Psoas muscle (tissue), 8 donors: ENCODE measurements around the gene CERS6. TPM values are rescaled to one million over a fixed set of nuclear protein-coding genes. Genes with fewer than 3 reads are reported as not detected.

Experiments used
- ATAC-seq, 4 donors: fragments of 200-7000 bp; cut with Tn5 transposase; one replicate each; pipeline ENCODE4 v1.9.1; 2020; ENCODE audit warnings: moderate library complexity in 3 of 4, mild to moderate bottlenecking in 2 of 4
- DNase-seq, 2 donors: peaks; one replicate each; pipeline ENCODE4 v3.0.0-alpha.2; 2020
- H3K27ac ChIP-seq: fragments of 200-600 bp; one replicate; pipeline ENCODE4 v1.8.0; 2022
- H3K27me3 ChIP-seq, 3 donors: fragments of 200-600 bp in 1 of 3; one replicate each; pipeline versions ENCODE4 v1.6.1 to v1.8.0; 2013 to 2022; ENCODE audit warnings: low read length in 2 of 3, mild to moderate bottlenecking in 2 of 3, moderate library complexity in 1 of 3; ENCODE audit not compliant: insufficient read depth in 3 of 3
- H3K36me3 ChIP-seq, 2 donors: fragments of 200-600 bp in 1 of 2; one replicate each; pipeline versions ENCODE4 v1.6.1 to v1.8.0; 2013 to 2022; ENCODE audit warnings: low read depth in 1 of 2, mild to moderate bottlenecking in 1 of 2, moderate library complexity in 1 of 2; ENCODE audit not compliant: insufficient read depth in 1 of 2
- H3K4me1 ChIP-seq: fragments of 200-600 bp; one replicate; pipeline ENCODE4 v1.8.0; 2022
- H3K4me3 ChIP-seq: fragments of 200-600 bp; one replicate; pipeline ENCODE4 v1.8.0; 2022; ENCODE audit warnings: mild to moderate bottlenecking
- H3K9me3 ChIP-seq: fragments of 200-600 bp; one replicate; pipeline ENCODE4 v1.8.0; 2022
- WGBS, 3 donors: extraction: QIAGEN DNeasy Blood & Tissue Kit; methylation state at CpG; one replicate each; pipeline versions ENCODE4 v1.1.6 to v1.1.7; 2013; 5-methylcytosine and 5-hydroxymethylcytosine counted together
- intact Hi-C, 2 donors: fragments of 100-400 bp; cut with DNase I; formaldehyde crosslinking; loops; one replicate each; pipeline versions ENCODE4 v1.11.0 to v1.14.2; 2022
- polyA plus RNA-seq, 3 donors: library from polyadenylated mRNA; stranded (reverse); fragments of 200-250 nt; gene quantifications; one replicate each; pipeline ENCODE4 v1.2.3, GENCODE V29; 2013
- total RNA-seq, 4 donors: library from RNA; stranded (reverse); fragmentation: NEBNext Ultra II Directional in 2 of 4; extraction: Animal tissue kit (Norgen Biotek cat#: 25700) in 2 of 4; gene quantifications; one replicate each; pipeline versions ENCODE4 v1.2.1 to v1.2.4, GENCODE V29; 2021 to 2023
- TF ChIP-seq, protein P1 (sequence below): fragments of 200-600 bp; IDR thresholded peaks from one replicate; pipeline ENCODE4 v1.8.0; 2022; ENCODE audit warnings: antibody characterized with exemption
- donor health status: healthy with polysubstance abuse.
- donor health status: DM: no; HTN: no; CAD: no; lungs with moderate emphysema.
- donor health status: Bipolar disorder and iron deficiency.
- donor health status: healthy.
- donor health status: DM: yes; HTN: yes; CAD: no.
- donor health status: DM: no; HTN: no; CAD: no.
- donor health status: DM: no; HTN: no; CAD: no.
- donor health status: DM: yes; HTN: yes; CAD: no.

CERS6 gene
- total and polyA plus RNA-seq, 7 donors: 4.8 to 18.1 (median 11.2) TPM

- intact Hi-C loops: no loop called here
- TF ChIP-seq, protein P1, sequence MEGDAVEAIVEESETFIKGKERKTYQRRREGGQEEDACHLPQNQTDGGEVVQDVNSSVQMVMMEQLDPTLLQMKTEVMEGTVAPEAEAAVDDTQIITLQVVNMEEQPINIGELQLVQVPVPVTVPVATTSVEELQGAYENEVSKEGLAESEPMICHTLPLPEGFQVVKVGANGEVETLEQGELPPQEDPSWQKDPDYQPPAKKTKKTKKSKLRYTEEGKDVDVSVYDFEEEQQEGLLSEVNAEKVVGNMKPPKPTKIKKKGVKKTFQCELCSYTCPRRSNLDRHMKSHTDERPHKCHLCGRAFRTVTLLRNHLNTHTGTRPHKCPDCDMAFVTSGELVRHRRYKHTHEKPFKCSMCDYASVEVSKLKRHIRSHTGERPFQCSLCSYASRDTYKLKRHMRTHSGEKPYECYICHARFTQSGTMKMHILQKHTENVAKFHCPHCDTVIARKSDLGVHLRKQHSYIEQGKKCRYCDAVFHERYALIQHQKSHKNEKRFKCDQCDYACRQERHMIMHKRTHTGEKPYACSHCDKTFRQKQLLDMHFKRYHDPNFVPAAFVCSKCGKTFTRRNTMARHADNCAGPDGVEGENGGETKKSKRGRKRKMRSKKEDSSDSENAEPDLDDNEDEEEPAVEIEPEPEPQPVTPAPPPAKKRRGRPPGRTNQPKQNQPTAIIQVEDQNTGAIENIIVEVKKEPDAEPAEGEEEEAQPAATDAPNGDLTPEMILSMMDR: no peak
- no peak overlapping the region for H3K4me3 ChIP-seq
- peaks cover 3% of the 10 kb centered on the region for H3K4me1 ChIP-seq
- no peaks in the 10 kb centered on the region for H3K27me3 ChIP-seq
- H3K9me3 ChIP-seq: peaks cover 10% of the 10 kb centered on the region
- DNase-seq (no peak), ATAC-seq (no peak)
- H3K36me3 ChIP-seq: peaks cover 0 to 5% of the 10 kb centered on the region in 2 donors
- H3K27ac ChIP-seq: no peak overlapping the region
- WGBS, 3 donors: 83 to 96% (median 92%) methylated on average over 4 of the region's 4 CpGs
These were observed 87.0 kb downstream of the CERS6 start for GRCh38 chr2:168543037-168543436.

DNA sequence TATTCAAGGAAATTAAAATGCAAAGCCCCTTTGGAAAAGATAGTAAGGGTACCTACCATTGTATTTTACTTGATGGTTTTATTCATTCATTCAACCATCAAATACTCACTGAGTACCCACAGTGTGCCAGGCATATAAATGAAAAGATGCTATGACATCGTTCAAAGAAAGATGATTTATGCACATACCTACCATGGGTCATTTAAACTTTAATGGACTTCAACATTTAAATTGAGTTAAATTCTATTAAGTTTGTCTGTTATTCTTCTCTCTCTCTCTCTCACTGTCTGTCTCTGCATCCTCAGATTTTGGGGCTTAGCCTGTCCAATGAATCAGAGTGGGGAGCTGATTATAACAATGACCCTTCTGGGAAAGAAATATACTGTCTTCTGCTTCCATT lies 87.9 kb downstream of the CERS6 start:
- WGBS, 3 donors: 72 to 100% (median 92%) methylated on average over 1 of the region's 1 CpG
- TF ChIP-seq, protein P1: no peak
- Histone ChIP-seq H3K9me3 (peaks cover 10% of the 10 kb centered on the region), H3K36me3 (peaks cover 0 to 5% of the 10 kb centered on the region in 2 donors), H3K4me1 (no peaks in the 10 kb centered on the region), H3K27ac (no peak overlapping the region), H3K27me3 (no peaks in the 10 kb centered on the region), H3K4me3 (no peak overlapping the region)
- ATAC-seq (no peak), DNase-seq (no peak)
- intact Hi-C loops: no loop called here

DNA sequence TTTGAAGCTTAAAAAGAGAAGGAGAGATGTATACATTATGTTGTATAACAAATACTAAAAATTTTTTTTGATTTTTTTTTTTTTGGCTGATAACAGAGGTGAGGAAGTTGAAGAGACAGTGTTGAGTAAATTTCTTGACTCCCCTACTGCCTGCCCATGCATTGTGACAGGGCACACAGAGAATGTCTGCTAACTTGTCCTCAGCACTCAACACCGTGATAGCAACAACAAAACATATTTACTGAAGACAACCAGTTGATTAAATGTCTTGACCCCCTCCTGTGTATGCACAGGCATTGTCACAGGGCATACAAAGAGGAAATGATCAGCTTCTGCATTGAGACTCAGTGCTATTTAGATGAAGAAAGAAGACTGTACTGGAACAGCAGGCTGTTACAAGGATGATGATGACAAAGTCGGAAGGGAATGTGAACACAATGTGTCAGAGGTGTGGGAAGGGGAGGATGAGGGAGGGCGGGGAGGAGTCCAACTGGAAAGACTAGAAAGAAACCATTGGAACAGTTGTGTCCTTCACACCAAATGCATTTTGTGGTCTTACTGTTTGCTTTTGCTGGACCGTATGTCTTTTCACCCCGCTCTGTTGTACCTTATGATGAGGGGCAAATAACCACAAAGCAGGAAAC lies 89.5 kb downstream of the CERS6 start:
- H3K27ac ChIP-seq: no peak overlapping the region
- H3K4me1 ChIP-seq: no peaks in the 10 kb centered on the region
- intact Hi-C loops: no loop called here
- ATAC-seq: peak; percentile 71 to 98 (median 95)
- TF ChIP-seq, protein P1: no peak
- H3K36me3 ChIP-seq: peaks cover 0 to 5% of the 10 kb centered on the region in 2 donors
- 82 to 95% (median 88%) methylated on average over 5 of the region's 5 CpGs for WGBS, 3 donors
- peaks cover 1% of the 10 kb centered on the region for H3K9me3 ChIP-seq
- H3K27me3 ChIP-seq: no peaks in the 10 kb centered on the region
- H3K4me3 ChIP-seq: no peak overlapping the region
- DNase-seq: no peak

DNA sequence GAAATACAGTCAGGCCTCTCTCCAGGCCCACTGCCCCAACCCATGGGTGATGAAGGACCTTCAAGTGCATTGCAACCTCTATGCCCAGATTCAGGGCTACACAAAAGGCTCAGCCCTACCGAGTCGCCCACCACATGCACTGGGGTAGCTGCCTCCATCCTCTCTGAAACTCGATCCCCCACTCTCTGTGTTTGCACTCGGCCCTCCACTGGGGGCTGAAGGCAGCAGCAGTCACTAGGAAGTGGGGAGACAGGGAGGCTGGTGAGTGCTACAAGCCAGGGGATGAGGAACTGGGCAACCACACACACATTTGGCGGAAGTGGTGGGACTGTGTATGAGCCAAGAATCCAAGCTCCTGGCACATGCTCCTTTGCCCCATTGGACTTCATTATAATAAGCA lies 94.6 kb downstream of the CERS6 start:
- peak in 1 of 4 donors; percentile 39 for ATAC-seq
- WGBS, 3 donors: 62 to 78% (median 69%) methylated on average over 5 of the region's 5 CpGs
- TF ChIP-seq, protein P1: no peak
- DNase-seq: no peak
- Histone ChIP-seq H3K4me3 (no peak overlapping the region), H3K9me3 (no peaks in the 10 kb centered on the region), H3K4me1 (peaks cover 5% of the 10 kb centered on the region), H3K27me3 (no peaks in the 10 kb centered on the region), H3K36me3 (peaks cover 0 to 5% of the 10 kb centered on the region in 2 donors), H3K27ac (no peak overlapping the region)
- intact Hi-C loops: no loop called here

- ATAC-seq (no peak), DNase-seq (no peak)
- Histone ChIP-seq H3K27ac (no peak overlapping the region), H3K4me1 (peaks cover 5% of the 10 kb centered on the region), H3K36me3 (peaks cover 0 to 5% of the 10 kb centered on the region in 2 donors), H3K27me3 (no peaks in the 10 kb centered on the region), H3K4me3 (no peak overlapping the region), H3K9me3 (no peaks in the 10 kb centered on the region)
- TF ChIP-seq, protein P1: no peak
- intact Hi-C loops: no loop called here
- 77 to 91% (median 83%) methylated on average over 2 of the region's 2 CpGs for WGBS, 3 donors
These were observed 96.4 kb downstream of the CERS6 start for GRCh38 chr2:168552450-168552856.
